A549 (cell line): ENCODE results near the gene KNDC1. TPM values are rescaled to one million over a fixed set of nuclear protein-coding genes. Genes with fewer than 3 reads are reported as not detected.

Experiments
- ATAC-seq, 2 experiments: fragments of 200-7000 bp in 1 of 2; fragments of >200 bp in 1 of 2; cut with Nextera tagmentation in 1 of 2; cut with Tn5 transposase in 1 of 2; 3 replicates each; pipeline versions ENCODE4 v1.8.0 to v1.9.1; 2018 to 2020; ENCODE audit warnings: mild to moderate bottlenecking in 1 of 2, moderate library complexity in 1 of 2
- CTCF ChIA-PET: fragments of 300-600 bp; sonication (Branson Sonifier 250); formaldehyde crosslinking; extraction: SDS; loops from one replicate; lab custom pipeline; 2021; ENCODE audit warnings: antibody characterized with exemption, inconsistent platforms; lab: Yijun Ruan, JAX
- POLR2A ChIA-PET: fragments of 350-600 bp; formaldehyde crosslinking; extraction: SDS; loops from one replicate; lab custom pipeline; 2021; ENCODE audit warnings: antibody characterized with exemption, inconsistent platforms; lab: Yijun Ruan, JAX
- DNase-seq, 2 experiments: peaks; one replicate each; pipeline versions ENCODE4 v3.0.0 to v3.0.0-alpha.2; 2011 to 2016; ENCODE audit warnings: low read depth in 1 of 2, low spot score in 1 of 2
- FAIRE-seq: peaks from 2 replicates; lab custom pipeline; 2011; peaks lifted over from hg19 to GRCh38; lab: Jason Lieb, UNC
- H3K27ac ChIP-seq, 2 experiments: fragments of >200 bp; sonication (Bioruptor Twin); formaldehyde crosslinking; 3 replicates each; pipeline ENCODE4 v1.5.1; 2016 to 2017
- H3K4me1 ChIP-seq: fragments of >200 bp; sonication (Bioruptor Twin); formaldehyde crosslinking; 3 replicates; pipeline ENCODE4 v1.6.1; 2016
- H3K4me2 ChIP-seq: fragments of >200 bp; sonication (Bioruptor Twin); formaldehyde crosslinking; 3 replicates; pipeline ENCODE4 v1.6.1; 2016
- H3K4me3 ChIP-seq: fragments of >200 bp; sonication (Bioruptor Twin); formaldehyde crosslinking; 3 replicates; pipeline ENCODE4 v1.5.1; 2016
- H3K9me3 ChIP-seq: fragments of >200 bp; sonication (Bioruptor Twin); formaldehyde crosslinking; 3 replicates; pipeline ENCODE4 v1.6.1; 2016
- BHLHE40 ChIP-seq: IDR thresholded peaks from 2 replicates; pipeline ENCODE4 v1.6.1; 2012; ENCODE audit warnings: low read depth, low read length, inconsistent platforms
- CHD2 ChIP-seq: fragments of 150-350 bp; IDR thresholded peaks from 2 replicates; pipeline ENCODE4 v1.6.1; 2014; ENCODE audit warnings: low read length; ENCODE audit not compliant: partially characterized antibody
- CHD4 ChIP-seq: fragments of 200-600 bp; sonication (generic); IDR thresholded peaks from 2 replicates; pipeline ENCODE4 v1.6.1; 2016; ENCODE audit warnings: antibody characterized with exemption, mild to moderate bottlenecking, borderline replicate concordance
- EHF ChIP-seq: fragments of 250-450 bp; sonication (Bioruptor Pico); IDR thresholded peaks from 2 replicates; pipeline ENCODE4 v1.5.0; 2020; ENCODE audit warnings: mild to moderate bottlenecking
- FOXS1 ChIP-seq: fragments of 250-450 bp; sonication (Bioruptor Pico); IDR thresholded peaks from 2 replicates; pipeline ENCODE4 v1.5.0; 2020; ENCODE audit warnings: mild to moderate bottlenecking, moderate library complexity
- HEYL ChIP-seq: fragments of 250-450 bp; sonication (Bioruptor Pico); IDR thresholded peaks from 2 replicates; pipeline ENCODE4 v1.8.0; 2021; ENCODE audit warnings: mild to moderate bottlenecking, moderate library complexity
- HMGXB4 ChIP-seq: fragments of 250-450 bp; sonication (Bioruptor Pico); IDR thresholded peaks from 2 replicates; pipeline ENCODE4 v1.5.0; 2021; ENCODE audit warnings: mild to moderate bottlenecking, moderate library complexity, borderline replicate concordance
- HOXB13 ChIP-seq: fragments of 250-450 bp; sonication (Bioruptor Pico); IDR thresholded peaks from 2 replicates; pipeline ENCODE4 v1.5.0; 2020; ENCODE audit warnings: low read depth, mild to moderate bottlenecking, moderate library complexity
- JUN ChIP-seq, 2 experiments: fragments of >200 bp; sonication (Bioruptor Twin); formaldehyde crosslinking; IDR thresholded peaks; 2 replicates in 1 of 2; 3 replicates in 1 of 2; pipeline ENCODE4 v1.6.1; 2016 to 2017
- KDM1A ChIP-seq: fragments of 200-600 bp; sonication (generic); IDR thresholded peaks from 2 replicates; pipeline ENCODE4 v1.6.1; 2016; ENCODE audit warnings: low read depth, mild to moderate bottlenecking
- MAFK ChIP-seq: fragments of 450-650 bp; IDR thresholded peaks from 2 replicates; pipeline ENCODE4 v1.6.1; 2014; ENCODE audit not compliant: partially characterized antibody
- MAZ ChIP-seq: fragments of 150-350 bp; IDR thresholded peaks from 2 replicates; pipeline ENCODE4 v1.6.1; 2014; ENCODE audit warnings: antibody characterized with exemption, low read depth, low read length, borderline replicate concordance
- MYC ChIP-seq: IDR thresholded peaks from 2 replicates; pipeline ENCODE4 v1.6.1; 2012; ENCODE audit warnings: mild to moderate bottlenecking, inconsistent platforms, low read length, improper control_type of control experiment, borderline replicate concordance
- NPAS2 ChIP-seq: fragments of 250-450 bp; sonication (Bioruptor Pico); IDR thresholded peaks from 2 replicates; pipeline ENCODE4 v1.8.0; 2022; ENCODE audit warnings: mild to moderate bottlenecking, moderate library complexity, borderline replicate concordance
- NR3C1 ChIP-seq: fragments of >200 bp; sonication (Bioruptor Twin); formaldehyde crosslinking; IDR thresholded peaks from 3 replicates; pipeline ENCODE4 v1.6.1; 2017
- POLR2A ChIP-seq: IDR thresholded peaks from 2 replicates; pipeline ENCODE4 v1.6.1; 2012; ENCODE audit warnings: mild to moderate bottlenecking, low read length
- RAD21 ChIP-seq, 2 experiments: fragments of >200 bp in 1 of 2; sonication (Bioruptor Twin) in 1 of 2; formaldehyde crosslinking in 1 of 2; IDR thresholded peaks in 1 of 2; conservative IDR thresholded peaks in 1 of 2; 2 replicates in 1 of 2; 3 replicates in 1 of 2; pipeline ENCODE4 v1.6.1; 2012 to 2018; ENCODE audit warnings: inconsistent platforms in 1 of 2
- RARB ChIP-seq: fragments of 250-450 bp; sonication (Bioruptor Pico); IDR thresholded peaks from 2 replicates; pipeline ENCODE4 v1.8.0; 2021; ENCODE audit warnings: mild to moderate bottlenecking, moderate library complexity
- REST ChIP-seq: fragments of 200-600 bp; sonication (generic); IDR thresholded peaks from 2 replicates; pipeline ENCODE4 v1.6.1; 2016; ENCODE audit warnings: antibody characterized with exemption, mild to moderate bottlenecking, moderate library complexity
- RFX5 ChIP-seq: fragments of 450-650 bp; IDR thresholded peaks from 2 replicates; pipeline ENCODE4 v1.7.1; 2014; ENCODE audit warnings: antibody characterized with exemption, mild to moderate bottlenecking, moderate library complexity
- SMC3 ChIP-seq: fragments of >200 bp; sonication (Bioruptor Twin); formaldehyde crosslinking; IDR thresholded peaks from 3 replicates; pipeline ENCODE4 v1.6.1; 2018; ENCODE audit warnings: inconsistent platforms
- SREBF2 ChIP-seq: fragments of 450-650 bp; IDR thresholded peaks from 2 replicates; pipeline ENCODE4 v1.6.1; 2014; ENCODE audit warnings: mild to moderate bottlenecking, moderate library complexity
- TP53 ChIP-seq: fragments of 250-450 bp; sonication (Bioruptor Pico); IDR thresholded peaks from 2 replicates; pipeline ENCODE4 v1.5.0; 2021; ENCODE audit warnings: mild to moderate bottlenecking, moderate library complexity
- ZFP36 ChIP-seq: fragments of 450-650 bp; IDR thresholded peaks from 2 replicates; pipeline ENCODE4 v1.6.1; 2014; ENCODE audit warnings: borderline replicate concordance; ENCODE audit not compliant: partially characterized antibody
- WGBS: methylation state at CpG from one replicate; pipeline ENCODE4 v1.1.6; 2017; ENCODE audit errors: missing lambda C conversion rate; 5-methylcytosine and 5-hydroxymethylcytosine counted together
- polyA plus RNA-seq, 4 experiments: library from polyadenylated mRNA; depleted of rRNA in 3 of 4; stranded (reverse); fragments of >200 nt; fragmentation: RNase III in 1 of 4; extraction: RNeasy Plus Mini Kit Qiagen cat#74134 plus additional on column Dnase treatment in 1 of 4; gene quantifications; 2 replicates in 3 of 4; 3 replicates in 1 of 4; pipeline ENCODE4 v1.2.3, GENCODE V29; 2011 to 2017

The KNDC1 gene
- polyA plus RNA-seq, 2 of the 4 experiments (the other 2 are of a cell fraction), result 0.56 to 0.63 TPM

GRCh38 chr10:133142523-133143199 lies 17.4 kb upstream of the KNDC1 start:
- no peak overlapping the region for H3K4me2 ChIP-seq
- H3K4me3 ChIP-seq, result no peak overlapping the region
- DNase-seq (no peak), FAIRE-seq (no peak), ATAC-seq (no peak)
- H3K4me1 ChIP-seq, result peaks cover 14% of the 10 kb centered on the region; the same call in 2 of the 3 replicates
- ChIA-PET CTCF (interaction anchor here (0.9 to 2.4 kb wide), 22 partner anchors 10 to 311 kb away, joined by 3 to 13 read pairs (median 4); partner anchors contain the start of gene KNDC1), POLR2A (no interaction called here)
- 70% methylated on average over 24 of the region's 24 CpGs for WGBS
- H3K9me3 ChIP-seq, result peaks cover 7% of the 10 kb centered on the region
- no peak overlapping the region for H3K27ac ChIP-seq
- no peak for TF ChIP-seq MAFK
- TF ChIP-seq EHF, result no peak
- TF ChIP-seq CHD4, result no peak
- TF ChIP-seq RARB, result no peak
- no peak for TF ChIP-seq MYC
- TF ChIP-seq MAZ, result no peak
- TF ChIP-seq FOXS1, result no peak
- no peak for TF ChIP-seq RAD21 (conservative IDR thresholded peaks at IDR 0.05 in 1 of 2, IDR thresholded peaks at IDR 0.05 in 1 of 2)
- TF ChIP-seq KDM1A, result no peak
- no peak for TF ChIP-seq RFX5
- TF ChIP-seq ZFP36, result no peak

GRCh38 chr10:133143200-133143533 lies 16.9 kb upstream of the KNDC1 start:
- peak; percentile 36 to 41; a peak in 2 of 6 replicates for ATAC-seq
- FAIRE-seq, result no peak
- DNase-seq, result no peak
- H3K27ac ChIP-seq, result no peak overlapping the region
- ChIA-PET CTCF (interaction anchor here (0.6 to 2.4 kb wide), 34 partner anchors 9 to 311 kb away, joined by 3 to 13 read pairs (median 4); partner anchors contain the start of gene KNDC1), POLR2A (interaction anchor here (0.5 kb wide), 1 partner anchor 203 kb away, joined by 3 read pairs; no protein-coding TSS in a partner anchor)
- TF ChIP-seq SREBF2, result no peak
- TF ChIP-seq CHD2, result no peak
- no peak for TF ChIP-seq EHF
- TF ChIP-seq JUN (IDR thresholded peaks at IDR 0.05), result no peak
- no peak for TF ChIP-seq MYC
- no peak for TF ChIP-seq HEYL
- TF ChIP-seq CHD4, result no peak
- no peak overlapping the region for H3K4me3 ChIP-seq
- H3K9me3 ChIP-seq, result peaks cover 12% of the 10 kb centered on the region
- WGBS, result 56% methylated on average over 10 of the region's 10 CpGs
- H3K4me1 ChIP-seq, result peaks cover 14% of the 10 kb centered on the region; the same call in 2 of the 3 replicates
- H3K4me2 ChIP-seq, result no peak overlapping the region

DNA sequence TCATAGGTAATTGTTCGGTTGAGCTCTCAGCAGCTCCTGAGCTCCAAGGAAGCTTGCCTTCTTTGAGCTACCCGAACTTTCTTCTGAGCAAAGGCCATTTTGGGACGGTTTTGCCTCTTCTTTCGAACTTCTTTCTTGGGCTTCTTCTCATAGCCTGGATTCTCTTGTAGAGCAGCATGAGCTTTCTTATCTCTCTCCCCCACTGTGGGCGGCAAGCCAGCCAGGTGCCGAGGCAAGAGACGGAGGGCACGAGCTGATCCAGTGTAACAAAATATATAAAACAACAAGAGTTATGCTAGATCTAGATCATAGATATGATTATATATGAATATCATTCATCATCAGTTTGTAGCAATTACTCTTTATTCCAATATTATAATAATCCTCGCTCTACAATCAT lies 16.5 kb upstream of the KNDC1 start:
- CTCF ChIA-PET, result interaction anchor here (0.6 to 2.4 kb wide), 34 partner anchors 9 to 312 kb away, joined by 3 to 13 read pairs (median 4); partner anchors contain the start of gene KNDC1

More for the DNA sequence above, 16.5 kb upstream of the KNDC1 start:
- Histone ChIP-seq H3K4me2 (no peak overlapping the region), H3K4me3 (no peak overlapping the region), H3K27ac (no peak overlapping the region), H3K9me3 (peaks cover 13% of the 10 kb centered on the region), H3K4me1 (peaks cover 14% of the 10 kb centered on the region; the same call in 2 of the 3 replicates)
- POLR2A ChIA-PET, result interaction anchor here (0.5 kb wide), 1 partner anchor 203 kb away, joined by 3 read pairs; no protein-coding TSS in a partner anchor
- ATAC-seq (no peak), FAIRE-seq (no peak), DNase-seq (no peak)
- 63% methylated on average over 9 of the region's 9 CpGs for WGBS
- TF ChIP-seq SMC3, result no peak
- TF ChIP-seq NPAS2 (CRISPR knock-in tag), result no peak
- TF ChIP-seq HMGXB4 (CRISPR knock-in tag), result no peak
- TF ChIP-seq NR3C1, result no peak
- TF ChIP-seq REST, result no peak
- TF ChIP-seq HOXB13 (CRISPR knock-in tag), result no peak
- no peak for TF ChIP-seq TP53
- TF ChIP-seq POLR2A, result no peak
- TF ChIP-seq EHF, result no peak
- no peak for TF ChIP-seq SREBF2
- no peak for TF ChIP-seq BHLHE40
